Mucosa of stomach (tissue), 1 donor: ENCODE measurements around the gene PFN1.
"Not testable (repeated sequence)": the region's sequence is repeated elsewhere in the genome, so short reads cannot be mapped to it uniquely, and the experiment has no call there.

Source experiments
- H3K27me3 ChIP-seq: one replicate; pipeline ENCODE4 v1.7.0; 2013; ENCODE audit warnings: mild to moderate bottlenecking, low read length; ENCODE audit not compliant: control insufficient read depth, insufficient read depth
- H3K36me3 ChIP-seq: one replicate; pipeline ENCODE4 v1.7.0; 2013; ENCODE audit warnings: low read length; ENCODE audit not compliant: control insufficient read depth, insufficient read depth
- H3K4me1 ChIP-seq: one replicate; pipeline ENCODE4 v1.7.0; 2013; ENCODE audit warnings: mild to moderate bottlenecking, low read length; ENCODE audit not compliant: control insufficient read depth, insufficient read depth
- H3K4me3 ChIP-seq: one replicate; pipeline ENCODE4 v1.7.0; 2013; ENCODE audit warnings: low read length
- H3K9ac ChIP-seq: one replicate; pipeline ENCODE4 v1.7.0; 2013; ENCODE audit warnings: mild to moderate bottlenecking, low read length, moderate library complexity
- H3K9me3 ChIP-seq: one replicate; pipeline ENCODE4 v1.7.0; 2013; ENCODE audit warnings: mild to moderate bottlenecking, low read length, moderate library complexity; ENCODE audit not compliant: control insufficient read depth
- donor health status: Pancreatic carcinoma.

PFN1 gene

GRCh38 chr17:4928881-4929280, 19.4 kb downstream of the PFN1 start:
- no peak overlapping the region for H3K4me3 ChIP-seq
- no peaks in the 10 kb centered on the region for H3K27me3 ChIP-seq
- H3K9me3 ChIP-seq: no peaks in the 10 kb centered on the region
- H3K4me1 ChIP-seq: peaks cover under 1% of the 10 kb centered on the region
- no peak overlapping the region for H3K9ac ChIP-seq
- no peaks in the 10 kb centered on the region for H3K36me3 ChIP-seq

GRCh38 chr17:4926577-4927335, 21.6 kb downstream of the PFN1 start:
- not testable (repeated sequence) for H3K9ac ChIP-seq, H3K4me3 ChIP-seq, H3K36me3 ChIP-seq, H3K27me3 ChIP-seq, H3K9me3 ChIP-seq, H3K4me1 ChIP-seq

GRCh38 chr17:4921320-4921719, 27.0 kb downstream of the PFN1 start:
- H3K9ac ChIP-seq: no peak overlapping the region
- no peaks in the 10 kb centered on the region for H3K27me3 ChIP-seq
- H3K4me3 ChIP-seq: no peak overlapping the region
- no peaks in the 10 kb centered on the region for H3K36me3 ChIP-seq
- no peaks in the 10 kb centered on the region for H3K9me3 ChIP-seq
- no peaks in the 10 kb centered on the region for H3K4me1 ChIP-seq

- Histone ChIP-seq H3K27me3 (no peaks in the 10 kb centered on the region), H3K4me3 (no peak overlapping the region), H3K36me3 (no peaks in the 10 kb centered on the region), H3K9me3 (no peaks in the 10 kb centered on the region), H3K9ac (no peak overlapping the region), H3K4me1 (no peaks in the 10 kb centered on the region)
Measured at GRCh38 chr17:4920351-4921048, 27.8 kb downstream of the PFN1 start.

- no peak overlapping the region for H3K9ac ChIP-seq
- no peaks in the 10 kb centered on the region for H3K9me3 ChIP-seq
- H3K4me1 ChIP-seq: no peaks in the 10 kb centered on the region
- no peaks in the 10 kb centered on the region for H3K36me3 ChIP-seq
- no peak overlapping the region for H3K4me3 ChIP-seq
- H3K27me3 ChIP-seq: no peaks in the 10 kb centered on the region
Measured at GRCh38 chr17:4919511-4920047, 28.8 kb downstream of the PFN1 start.

GRCh38 chr17:4914551-4914950, 33.8 kb downstream of the PFN1 start:
- not testable (repeated sequence) for H3K4me1 ChIP-seq, H3K9me3 ChIP-seq, H3K27me3 ChIP-seq, H3K36me3 ChIP-seq, H3K9ac ChIP-seq, H3K4me3 ChIP-seq

- Histone ChIP-seq H3K27me3 (no peaks in the 10 kb centered on the region), H3K4me1 (peaks cover 9% of the 10 kb centered on the region), H3K4me3 (no peak overlapping the region), H3K9me3 (no peaks in the 10 kb centered on the region), H3K36me3 (no peaks in the 10 kb centered on the region), H3K9ac (no peak overlapping the region)
Measured at GRCh38 chr17:4913994-4914393, 34.3 kb downstream of the PFN1 start.

GRCh38 chr17:4908711-4909496, 39.4 kb downstream of the PFN1 start:
- H3K9ac ChIP-seq: peak overlapping the region; percentile 13
- no peaks in the 10 kb centered on the region for H3K9me3 ChIP-seq
- no peaks in the 10 kb centered on the region for H3K36me3 ChIP-seq
- H3K27me3 ChIP-seq: no peaks in the 10 kb centered on the region
- H3K4me3 ChIP-seq: no peak overlapping the region
- H3K4me1 ChIP-seq: peaks cover 9% of the 10 kb centered on the region

- Histone ChIP-seq H3K4me1 (peaks cover 13% of the 10 kb centered on the region), H3K4me3 (no peak overlapping the region), H3K27me3 (no peaks in the 10 kb centered on the region), H3K36me3 (no peaks in the 10 kb centered on the region), H3K9me3 (no peaks in the 10 kb centered on the region), H3K9ac (no peak overlapping the region)
Measured at GRCh38 chr17:4908301-4908700, 40.0 kb downstream of the PFN1 start.

GRCh38 chr17:4906642-4907041, 41.7 kb downstream of the PFN1 start:
- H3K27me3 ChIP-seq, H3K9ac ChIP-seq, H3K36me3 ChIP-seq, H3K9me3 ChIP-seq, H3K4me3 ChIP-seq: not testable (repeated sequence)
- peaks cover 19% of the 10 kb centered on the region for H3K4me1 ChIP-seq

- peaks cover 32% of the 10 kb centered on the region for H3K4me1 ChIP-seq
- H3K36me3 ChIP-seq: no peaks in the 10 kb centered on the region
- H3K9me3 ChIP-seq: no peaks in the 10 kb centered on the region
- peaks cover 18% of the 10 kb centered on the region for H3K27me3 ChIP-seq
- peak within 1 kb of the TSS; percentile 6 for H3K4me3 ChIP-seq
- no peak within 1 kb of the TSS for H3K9ac ChIP-seq
Measured at GRCh38 chr17:4903051-4903818, 45.1 kb downstream of the PFN1 start, which contains the start of gene CHRNE. Gene CHRNE (minus strand): TSS chr17:4903098. CDS start chr17:4903063, 35 bp downstream.
